Smooth muscle cell (in vitro differentiated cells): Measurements from ENCODE around the gene HIPK3. TPM values are rescaled to one million over a fixed set of nuclear protein-coding genes. Genes with fewer than 3 reads are reported as not detected.

ENCODE experiments used
- DNase-seq: peaks from one replicate; lab custom pipeline; 2025; ENCODE audit not compliant: unreplicated experiment; lab: John Stamatoyannopoulos, UW
- H2AFZ ChIP-seq: fragments of 200-600 bp; sonication (generic); 2 replicates; pipeline ENCODE4 v1.6.0; 2016; ENCODE audit warnings: antibody characterized with exemption, low read depth, mild to moderate bottlenecking
- H3F3A ChIP-seq: fragments of 200-600 bp; sonication (generic); 2 replicates; pipeline ENCODE4 v1.6.0; 2017; ENCODE audit warnings: antibody characterized with exemption, low read depth
- H3K27ac ChIP-seq: fragments of 200-600 bp; sonication (generic); 2 replicates; pipeline ENCODE4 v1.5.1; 2016; ENCODE audit warnings: low read depth, mild to moderate bottlenecking
- H3K27me3 ChIP-seq: fragments of 200-600 bp; sonication (generic); 2 replicates; pipeline ENCODE4 v1.6.1; 2016; ENCODE audit warnings: low read depth, mild to moderate bottlenecking
- H3K36me3 ChIP-seq: fragments of 200-600 bp; sonication (generic); 2 replicates; pipeline ENCODE4 v1.5.1; 2016; ENCODE audit warnings: low read depth
- H3K4me1 ChIP-seq: fragments of 200-600 bp; sonication (generic); 2 replicates; pipeline ENCODE4 v1.5.1; 2016; ENCODE audit warnings: low read depth
- H3K4me2 ChIP-seq: fragments of 200-600 bp; sonication (generic); 2 replicates; pipeline ENCODE4 v1.6.0; 2016; ENCODE audit warnings: mild to moderate bottlenecking
- H3K4me3 ChIP-seq: fragments of 200-600 bp; sonication (generic); 2 replicates; pipeline ENCODE4 v1.5.1; 2016; ENCODE audit warnings: mild to moderate bottlenecking
- H3K79me2 ChIP-seq: fragments of 200-600 bp; sonication (generic); 2 replicates; pipeline ENCODE4 v1.6.0; 2016; ENCODE audit warnings: low read depth, mild to moderate bottlenecking
- H3K9ac ChIP-seq: fragments of 200-600 bp; sonication (generic); 2 replicates; pipeline ENCODE4 v1.6.0; 2016; ENCODE audit warnings: low read depth
- H3K9me3 ChIP-seq: fragments of 200-600 bp; sonication (generic); replicated peaks from 2 replicates; pipeline ENCODE4 v1.5.1; 2016; ENCODE audit warnings: low read depth
- H4K20me1 ChIP-seq: fragments of 200-600 bp; sonication (generic); 2 replicates; pipeline ENCODE4 v1.6.0; 2016; ENCODE audit warnings: low read depth
- CTCF ChIP-seq: fragments of 200-600 bp; sonication (generic); IDR thresholded peaks from 2 replicates; pipeline ENCODE4 v1.5.1; 2017; ENCODE audit warnings: borderline replicate concordance, mild to moderate bottlenecking, antibody characterized with exemption; ENCODE audit not compliant: insufficient read depth, poor library complexity, severe bottlenecking
- WGBS: methylation state at CpG from one replicate; pipeline ENCODE4 v1.1.7; 2016; ENCODE audit warnings: low lambda C conversion rate; 5-methylcytosine and 5-hydroxymethylcytosine counted together
- polyA plus RNA-seq: library from polyadenylated mRNA; unstranded; fragments of >200 nt; fragmentation: Nextera tagmentation; extraction: Ambion mirVana; gene quantifications from 2 replicates; pipeline ENCODE4 v1.2.1, GENCODE V29; 2016
- total RNA-seq: library from RNA; depleted of rRNA; stranded (reverse); fragments of >200 nt; gene quantifications from 2 replicates; pipeline ENCODE4 v1.2.3, GENCODE V29; 2014

HIPK3 gene
- total and polyA plus RNA-seq, 2 experiments from 2014 or later = 15.3 to 80.0 TPM

GRCh38 chr11:33388793-33389525, 131.8 kb downstream of the HIPK3 start:
- no peak for DNase-seq
- Histone ChIP-seq H3K27me3 (no peaks in the 10 kb centered on the region), H3K9ac (no peak overlapping the region)

GRCh38 chr11:33389635-33390034, 132.5 kb downstream of the HIPK3 start:
- no peak for TF ChIP-seq CTCF
- DNase-seq = no peak
- WGBS = 93% methylated on average over 4 of the region's 4 CpGs
- H3K36me3 ChIP-seq = peaks cover 4% of the 10 kb centered on the region
- no peaks in the 10 kb centered on the region for H3K4me1 ChIP-seq
- H4K20me1 ChIP-seq = no peaks in the 10 kb centered on the region
- no peaks in the 10 kb centered on the region for H3K27me3 ChIP-seq
- no peak overlapping the region for H2AFZ ChIP-seq
- H3K79me2 ChIP-seq = no peaks in the 10 kb centered on the region
- H3K9ac ChIP-seq = no peak overlapping the region
- no peaks in the 10 kb centered on the region for H3F3A ChIP-seq
- no peak overlapping the region for H3K27ac ChIP-seq
- no peak overlapping the region for H3K4me2 ChIP-seq
- H3K4me3 ChIP-seq = no peak overlapping the region
- peaks cover 5% of the 10 kb centered on the region for H3K9me3 ChIP-seq

More at GRCh38 chr11:33388793-33389525, 131.8 kb downstream of the HIPK3 start:
- Histone ChIP-seq H3F3A (no peaks in the 10 kb centered on the region), H3K79me2 (no peaks in the 10 kb centered on the region), H3K4me2 (no peak overlapping the region), H2AFZ (no peak overlapping the region), H4K20me1 (no peaks in the 10 kb centered on the region), H3K4me3 (no peak overlapping the region), H3K27ac (no peak overlapping the region), H3K4me1 (no peaks in the 10 kb centered on the region), H3K36me3 (peaks cover 4% of the 10 kb centered on the region), H3K9me3 (peaks cover 5% of the 10 kb centered on the region)
- no peak for TF ChIP-seq CTCF
- 87% methylated on average over 7 of the region's 7 CpGs for WGBS

- Histone ChIP-seq H3F3A (no peaks in the 10 kb centered on the region), H3K27me3 (no peaks in the 10 kb centered on the region), H3K9ac (no peak overlapping the region), H4K20me1 (peaks cover 4% of the 10 kb centered on the region), H3K36me3 (no peaks in the 10 kb centered on the region), H3K4me3 (no peak overlapping the region), H2AFZ (no peak overlapping the region), H3K4me2 (no peak overlapping the region), H3K4me1 (no peaks in the 10 kb centered on the region), H3K79me2 (no peaks in the 10 kb centered on the region), H3K9me3 (no peaks in the 10 kb centered on the region), H3K27ac (no peak overlapping the region)
- no peak for DNase-seq
- TF ChIP-seq CTCF = no peak
- 88% methylated on average over 13 of the region's 13 CpGs for WGBS
These were observed 134.0 kb downstream of the HIPK3 start for GRCh38 chr11:33390944-33391892.
